Right cardiac atrium (tissue), 5 donors: ENCODE results near the gene GLIS1. TPM values are rescaled to one million over a fixed set of nuclear protein-coding genes. Genes with fewer than 3 reads are reported as not detected.

Source experiments
- ATAC-seq, 2 donors: fragments of 200-7000 bp; cut with Tn5 transposase; one replicate each; pipeline versions ENCODE4 v1.8.0 to v1.9.1; 2020; ENCODE audit warnings: moderate library complexity in 2 of 2, mild to moderate bottlenecking in 1 of 2
- DNase-seq, 3 donors: peaks; one replicate each; pipeline ENCODE4 v3.0.0-alpha.2; 2020
- H3K27ac ChIP-seq: one replicate; pipeline ENCODE4 v1.5.1; 2013; ENCODE audit warnings: mild to moderate bottlenecking, low read length, control low read depth, moderate library complexity
- H3K27me3 ChIP-seq: one replicate; pipeline ENCODE4 v1.6.1; 2013; ENCODE audit not compliant: control insufficient read depth, insufficient read depth
- H3K4me1 ChIP-seq: one replicate; pipeline ENCODE4 v1.6.1; 2013; ENCODE audit warnings: low read length; ENCODE audit not compliant: control insufficient read depth, insufficient read depth
- H3K4me3 ChIP-seq: one replicate; pipeline ENCODE4 v1.5.1; 2013; ENCODE audit warnings: low read length, control low read depth
- H3K9me3 ChIP-seq: one replicate; pipeline ENCODE4 v1.6.1; 2013; ENCODE audit warnings: low read length; ENCODE audit not compliant: control insufficient read depth
- WGBS: extraction: QIAGEN DNeasy Blood & Tissue Kit; methylation state at CpG from one replicate; pipeline ENCODE4 v1.1.7; 2013; 5-methylcytosine and 5-hydroxymethylcytosine counted together
- intact Hi-C, 4 donors: fragments of 100-400 bp; cut with DNase I; formaldehyde crosslinking; loops; one replicate each; pipeline versions ENCODE4 v1.11.0 to v1.14.0; 2022 to 2023
- polyA plus RNA-seq: library from polyadenylated mRNA; stranded (reverse); fragments of 200-250 nt; gene quantifications from one replicate; pipeline ENCODE4 v1.2.3, GENCODE V29; 2013
- total RNA-seq, 4 donors: library from RNA; stranded (reverse); fragmentation: NEBNext Ultra II Directional; extraction: Animal tissue kit (Norgen Biotek cat#: 25700); gene quantifications; one replicate each; pipeline ENCODE4 v1.2.1, GENCODE V29; 2021
- donor health status: healthy with polysubstance abuse.
- donor health status: DM: no; HTN: yes; CAD: no.
- donor health status: DM: no; HTN: no; CAD: no.
- donor health status: DM: no; HTN: yes; CAD: no; lungs with severe emphysema.
- donor health status: DM: yes; HTN: yes; CAD: no.

Gene GLIS1
- total and polyA plus RNA-seq, 5 donors = 0.14 to 0.37 (median 0.35) TPM

DNA sequence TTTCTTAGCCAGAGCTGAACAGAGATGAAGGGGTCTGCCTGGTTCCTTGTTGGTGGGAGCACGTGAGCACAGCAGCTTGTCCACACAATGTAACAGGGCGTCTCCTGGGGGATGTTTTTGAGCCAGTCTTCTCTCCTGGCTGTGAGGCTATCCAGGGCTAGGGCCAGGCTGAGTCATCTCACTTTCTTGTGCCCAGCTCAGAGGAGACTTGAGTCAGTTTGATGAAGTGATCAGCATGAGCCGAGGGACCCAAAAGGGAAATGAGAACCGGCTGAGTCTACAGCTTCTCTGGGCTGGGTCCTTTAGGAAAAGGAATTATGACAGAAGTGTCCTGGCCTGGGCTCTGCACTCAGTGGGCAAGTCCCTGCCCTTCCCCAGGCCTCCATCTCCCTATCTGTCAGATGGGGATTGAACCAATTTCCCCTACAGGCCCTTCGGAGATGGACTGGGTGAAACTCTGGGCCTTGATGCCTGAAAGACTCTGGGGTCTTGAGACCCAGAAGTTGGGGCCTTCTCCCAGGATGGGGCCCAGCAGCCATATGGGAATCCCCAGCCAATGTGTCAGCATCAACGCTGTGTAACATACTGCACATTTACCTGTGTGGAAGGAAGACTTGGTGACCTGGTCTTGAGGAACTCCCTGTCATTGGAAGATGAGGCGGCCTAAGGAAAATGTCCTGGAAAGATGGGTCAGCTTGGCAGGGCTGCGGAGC lies 243.2 kb downstream of the GLIS1 start:
- no peak overlapping the region for H3K4me3 ChIP-seq
- H3K9me3 ChIP-seq = no peaks in the 10 kb centered on the region
- 83% methylated on average over 8 of the region's 8 CpGs for WGBS
- intact Hi-C loops = no loop called here
- H3K27me3 ChIP-seq = no peaks in the 10 kb centered on the region
- DNase-seq (peak in 1 of 3 donors; percentile 42), ATAC-seq (peak in 1 of 2 donors; percentile 65)
- no peak overlapping the region for H3K27ac ChIP-seq
- no peaks in the 10 kb centered on the region for H3K4me1 ChIP-seq

DNA sequence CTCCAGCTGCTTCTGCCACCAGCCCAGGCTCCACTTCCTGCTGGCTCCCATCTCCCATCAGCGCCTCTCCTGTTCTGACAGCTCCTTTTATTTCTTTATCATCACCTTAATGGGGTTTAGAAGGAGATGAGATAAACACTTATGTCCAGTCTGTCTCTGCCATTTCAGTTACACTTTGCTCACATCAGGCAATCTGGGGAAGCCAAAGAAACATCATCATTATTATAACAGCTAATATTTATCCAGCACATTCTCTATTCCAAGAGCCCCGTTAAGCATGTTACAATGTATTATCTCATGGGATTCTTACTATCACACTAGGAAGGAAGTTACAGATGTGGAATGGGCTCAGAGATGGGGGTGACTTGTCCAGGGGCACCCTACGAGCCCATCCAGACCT lies 248.6 kb downstream of the GLIS1 start:
- Histone ChIP-seq H3K4me3 (no peak overlapping the region), H3K27ac (no peak overlapping the region), H3K9me3 (no peaks in the 10 kb centered on the region), H3K4me1 (no peaks in the 10 kb centered on the region), H3K27me3 (no peaks in the 10 kb centered on the region)
- DNase-seq (no peak), ATAC-seq (no peak)
- intact Hi-C loops = no loop called here
- WGBS = 33% methylated on average over 3 of the region's 3 CpGs

- Histone ChIP-seq H3K9me3 (no peaks in the 10 kb centered on the region), H3K4me1 (no peaks in the 10 kb centered on the region), H3K27me3 (no peaks in the 10 kb centered on the region), H3K27ac (no peak overlapping the region), H3K4me3 (no peak overlapping the region)
- intact Hi-C loops = loop anchor here (5.0 to 10.0 kb wide), 4 partner anchors 108 to 271 kb away; no protein-coding TSS in a partner anchor
- DNase-seq (no peak), ATAC-seq (no peak)
- WGBS = 77% methylated on average over 9 of the region's 9 CpGs
These were observed 252.5 kb downstream of the GLIS1 start for GRCh38 chr1:53486395-53487026.

DNA sequence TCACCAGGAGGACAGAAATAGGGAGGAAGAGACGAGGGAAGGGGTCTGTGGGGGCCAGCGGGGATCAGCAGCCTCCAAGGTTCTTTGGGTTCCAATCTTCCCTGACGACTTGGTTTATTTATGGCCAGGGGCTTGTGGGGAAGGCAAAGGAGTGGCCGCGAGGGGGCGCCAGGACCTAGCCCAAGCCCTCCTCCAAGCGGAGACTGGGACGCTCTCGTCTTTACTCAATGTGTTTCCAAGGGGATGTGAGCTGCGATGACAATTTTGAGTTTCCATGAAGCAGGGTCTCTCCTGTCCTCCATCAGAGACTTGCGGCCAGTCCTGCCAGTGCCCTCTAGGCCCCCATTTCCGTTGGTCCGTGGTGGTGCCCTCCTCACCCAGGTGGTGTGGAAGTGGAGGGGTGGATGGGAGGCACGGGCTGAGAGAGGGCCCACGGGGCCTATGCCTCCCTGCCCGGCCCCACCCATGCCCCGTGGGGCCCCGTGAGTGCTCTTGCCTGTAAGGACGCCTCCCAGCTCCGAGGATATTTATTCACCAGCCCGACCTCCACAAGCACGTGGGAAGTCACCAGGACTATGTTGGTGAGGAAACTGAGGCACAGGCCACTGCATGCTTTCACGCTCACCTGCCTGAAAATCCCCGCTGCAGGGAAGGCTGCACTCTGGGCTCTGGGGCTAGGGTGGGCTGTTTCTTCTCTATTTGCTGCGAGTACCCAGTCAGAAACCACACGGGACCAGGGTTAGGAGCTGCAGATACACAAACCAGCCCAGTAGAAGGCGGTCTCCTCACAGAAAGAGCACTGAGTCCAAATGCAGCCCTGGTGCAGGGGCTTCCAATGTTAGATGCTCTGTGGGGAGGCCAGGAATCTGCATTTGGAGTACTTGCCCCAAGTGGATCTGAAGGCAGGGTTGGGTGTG lies 253.2 kb downstream of the GLIS1 start:
- H3K27me3 ChIP-seq = no peaks in the 10 kb centered on the region
- H3K27ac ChIP-seq = no peak overlapping the region
- no peak overlapping the region for H3K4me3 ChIP-seq
- intact Hi-C loops = loop anchor here (2.0 to 10.0 kb wide), 5 partner anchors 109 to 272 kb away; no protein-coding TSS in a partner anchor
- ATAC-seq (peak; percentile 79 to 81), DNase-seq (peak; percentile 81 to 95 (median 92))
- 23% methylated on average over 27 of the region's 27 CpGs for WGBS
- H3K9me3 ChIP-seq = no peaks in the 10 kb centered on the region
- no peaks in the 10 kb centered on the region for H3K4me1 ChIP-seq

DNA sequence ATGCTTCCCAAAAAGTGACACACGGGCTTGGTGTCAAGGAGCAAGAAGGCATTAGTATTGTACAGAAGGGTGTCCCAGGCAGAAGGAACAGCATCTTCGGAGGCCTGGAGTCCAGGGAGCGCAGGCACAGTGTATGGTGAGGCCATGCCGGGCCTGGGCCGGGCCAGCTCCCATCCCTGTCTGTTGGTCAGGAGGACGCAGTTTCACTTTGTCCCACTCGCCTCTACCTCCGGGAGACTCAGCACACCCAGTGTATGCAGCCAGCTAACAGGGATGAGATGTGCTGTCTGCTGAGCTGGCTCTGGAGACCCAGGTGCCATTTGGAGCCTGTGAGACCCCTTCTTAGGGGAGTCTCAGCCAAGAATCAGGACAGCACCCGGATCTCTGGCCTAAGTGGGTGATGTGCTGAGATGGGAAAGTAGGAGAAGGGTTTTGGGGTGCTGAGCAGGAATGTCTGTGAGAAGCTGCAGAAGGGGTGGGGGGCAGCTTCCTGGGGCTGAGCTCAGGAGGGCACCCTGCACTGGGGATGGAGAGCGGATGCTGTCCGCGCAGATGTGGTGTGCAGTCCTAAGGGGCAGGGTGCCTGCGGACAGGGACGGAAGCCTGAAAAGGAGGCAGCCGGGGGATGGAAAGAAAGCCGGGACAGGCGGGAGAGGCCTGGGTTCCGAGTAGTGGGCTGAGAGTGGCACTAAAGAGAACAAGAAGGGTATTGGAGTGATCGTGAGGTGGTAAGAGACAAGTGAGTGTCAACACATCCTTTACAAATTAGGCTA lies 254.1 kb downstream of the GLIS1 start:
- DNase-seq = no peak
- intact Hi-C loops = loop anchor here (2.0 to 10.0 kb wide), 5 partner anchors 110 to 272 kb away; no protein-coding TSS in a partner anchor
- no peaks in the 10 kb centered on the region for H3K9me3 ChIP-seq
- H3K27ac ChIP-seq = no peak overlapping the region
- H3K4me1 ChIP-seq = no peaks in the 10 kb centered on the region
- WGBS = 78% methylated on average over 19 of the region's 19 CpGs
- ATAC-seq = peak in 1 of 2 donors; percentile 27
- no peaks in the 10 kb centered on the region for H3K27me3 ChIP-seq
- no peak overlapping the region for H3K4me3 ChIP-seq

- ATAC-seq = no peak
- Histone ChIP-seq H3K4me3 (no peak overlapping the region), H3K9me3 (no peaks in the 10 kb centered on the region), H3K27me3 (no peaks in the 10 kb centered on the region), H3K4me1 (no peaks in the 10 kb centered on the region), H3K27ac (no peak overlapping the region)
- WGBS = 78% methylated on average over 4 of the region's 4 CpGs
- DNase-seq = no peak
- intact Hi-C loops = loop anchor here in 2 of 4 donors (2.0 to 10.0 kb wide), 2 partner anchors 111 to 271 kb away; no protein-coding TSS in a partner anchor
These were observed 255.3 kb downstream of the GLIS1 start for GRCh38 chr1:53483656-53484055.

GRCh38 chr1:53483170-53483569 lies 255.8 kb downstream of the GLIS1 start:
- intact Hi-C loops = loop anchor here in 1 of 4 donors (10.0 kb wide), 1 partner anchor 112 kb away; no protein-coding TSS in a partner anchor
- Histone ChIP-seq H3K4me1 (no peaks in the 10 kb centered on the region), H3K9me3 (no peaks in the 10 kb centered on the region), H3K27me3 (no peaks in the 10 kb centered on the region), H3K27ac (no peak overlapping the region), H3K4me3 (no peak overlapping the region)
- DNase-seq (no peak), ATAC-seq (no peak)
- 89% methylated on average over 9 of the region's 9 CpGs for WGBS

- intact Hi-C loops = loop anchor here in 1 of 4 donors (10.0 kb wide), 1 partner anchor 112 kb away; no protein-coding TSS in a partner anchor
- WGBS = 81% methylated on average over 14 of the region's 14 CpGs
- no peak for ATAC-seq
These were observed 256.4 kb downstream of the GLIS1 start for GRCh38 chr1:53482441-53483153.

DNA sequence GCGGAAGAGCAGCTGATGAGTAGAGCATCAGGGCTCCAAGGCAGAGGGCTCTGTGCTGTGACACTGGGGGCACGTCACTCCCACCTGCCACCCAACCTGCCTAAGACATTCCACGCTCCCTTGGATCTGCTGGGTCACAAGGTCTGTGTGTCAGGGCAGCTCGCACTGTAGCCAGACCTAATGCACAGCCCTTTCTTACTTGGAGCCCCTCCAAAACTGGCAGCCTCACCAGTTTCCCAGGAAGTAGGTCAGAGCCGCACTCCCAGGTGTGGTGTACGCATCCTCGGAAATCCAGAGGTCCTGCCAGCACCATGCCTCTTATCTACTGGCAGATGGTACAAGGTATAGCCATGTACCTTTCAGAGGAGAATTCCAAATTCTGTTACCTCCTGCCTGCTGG lies 257.5 kb downstream of the GLIS1 start:
- 85% methylated on average over 7 of the region's 7 CpGs for WGBS
- Histone ChIP-seq H3K9me3 (no peaks in the 10 kb centered on the region), H3K27ac (no peak overlapping the region), H3K4me3 (no peak overlapping the region), H3K4me1 (no peaks in the 10 kb centered on the region), H3K27me3 (no peaks in the 10 kb centered on the region)
- ATAC-seq (no peak), DNase-seq (no peak)
- intact Hi-C loops = loop anchor here in 1 of 4 donors (10.0 kb wide), 1 partner anchor 113 kb away; no protein-coding TSS in a partner anchor

More at GRCh38 chr1:53482441-53483153, 256.4 kb downstream of the GLIS1 start:
- Histone ChIP-seq H3K9me3 (no peaks in the 10 kb centered on the region), H3K27ac (no peak overlapping the region), H3K27me3 (no peaks in the 10 kb centered on the region), H3K4me1 (no peaks in the 10 kb centered on the region), H3K4me3 (no peak overlapping the region)
- DNase-seq = no peak
